ENCODE results near the gene C6orf118.

The C6orf118 gene

GRCh38 chr6:165308926-165309731 is at the start of gene C6orf118:
TSS of gene C6orf118 (minus strand) at chr6:165309605. CDS start at chr6:165309586, 19 bp downstream.
- DNase-seq (ENCODE audit: low read depth) = no peak

GRCh38 chr6:165345700-165346099 is 36.3 kb upstream of the C6orf118 start:
- DNase-seq (ENCODE audit: low read depth) = no peak

GRCh38 chr6:165340532-165340931 is 31.1 kb upstream of the C6orf118 start:
- DNase-seq (ENCODE audit: low read depth) = no peak

- DNase-seq (ENCODE audit: low read depth) = no peak
Observed at GRCh38 chr6:165325609-165326008, 16.2 kb upstream of the C6orf118 start.

- DNase-seq (ENCODE audit: low read depth) = no peak
Observed at GRCh38 chr6:165321555-165322145, 12.2 kb upstream of the C6orf118 start.

GRCh38 chr6:165321150-165321549 is 11.7 kb upstream of the C6orf118 start:
- no peak for DNase-seq (ENCODE audit: low read depth)

GRCh38 chr6:165317723-165318122 is 8.3 kb upstream of the C6orf118 start:
- DNase-seq (ENCODE audit: low read depth) = no peak

GRCh38 chr6:165306955-165307354 is 2.5 kb downstream of the C6orf118 start:
- no peak for DNase-seq (ENCODE audit: low read depth)

- DNase-seq (ENCODE audit: low read depth) = no peak
Observed at GRCh38 chr6:165301372-165302246, 7.8 kb downstream of the C6orf118 start.

- no peak for DNase-seq (ENCODE audit: low read depth)
Observed at GRCh38 chr6:165300422-165300936, 8.9 kb downstream of the C6orf118 start.

- DNase-seq (ENCODE audit: low read depth) = no peak
Observed at GRCh38 chr6:165298875-165299274, 10.5 kb downstream of the C6orf118 start.

GRCh38 chr6:165298402-165298801 is 11.0 kb downstream of the C6orf118 start:
- no peak for DNase-seq (ENCODE audit: low read depth)

- no peak for DNase-seq (ENCODE audit: low read depth)
Observed at GRCh38 chr6:165292657-165293056, 16.7 kb downstream of the C6orf118 start.

GRCh38 chr6:165274611-165275010 is 34.8 kb downstream of the C6orf118 start:
- no peak for DNase-seq (ENCODE audit: low read depth)

GRCh38 chr6:165272585-165272984 is 36.8 kb downstream of the C6orf118 start:
- DNase-seq (ENCODE audit: low read depth) = no peak

- DNase-seq (ENCODE audit: low read depth) = no peak
Observed at GRCh38 chr6:165268987-165269386, 40.4 kb downstream of the C6orf118 start.

- no peak for DNase-seq (ENCODE audit: low read depth)
Observed at GRCh38 chr6:165266621-165267020, 42.8 kb downstream of the C6orf118 start.

- DNase-seq (ENCODE audit: low read depth) = no peak
Observed at GRCh38 chr6:165266191-165266590, 43.2 kb downstream of the C6orf118 start.

- no peak for DNase-seq (ENCODE audit: low read depth)
Observed at GRCh38 chr6:165260462-165260861, 48.9 kb downstream of the C6orf118 start.

GRCh38 chr6:165249808-165250207 is 59.6 kb downstream of the C6orf118 start:
- no peak for DNase-seq (ENCODE audit: low read depth)

GRCh38 chr6:165245701-165246100 is 63.7 kb downstream of the C6orf118 start:
- no peak for DNase-seq (ENCODE audit: low read depth)

- DNase-seq (ENCODE audit: low read depth) = no peak
Observed at GRCh38 chr6:165245287-165245686, 64.1 kb downstream of the C6orf118 start.

All from stimulated activated CD8-positive, alpha-beta memory T cell treated with anti-CD3 and anti-CD28 coated beads, Interleukin-12 subunit alpha, Interleukin-12 subunit beta, amount 100 ng/mL, for 4 hours (primary cell).